ENCODE data around the gene PLCL1. TPM values are rescaled to one million over a fixed set of nuclear protein-coding genes. Genes with fewer than 3 reads are reported as not detected.

PLCL1 gene
- total RNA-seq, 1 experiment from 2014 or later: 0.08 TPM

GRCh38 chr2:197885587-197885986, 81.2 kb downstream of the PLCL1 start:
- no peak for DNase-seq (ENCODE audit: low spot score)

GRCh38 chr2:197888321-197888720, 83.9 kb downstream of the PLCL1 start:
- no peak for DNase-seq (ENCODE audit: low spot score)

GRCh38 chr2:197889041-197889440, 84.6 kb downstream of the PLCL1 start:
- no peak for DNase-seq (ENCODE audit: low spot score)

DNA sequence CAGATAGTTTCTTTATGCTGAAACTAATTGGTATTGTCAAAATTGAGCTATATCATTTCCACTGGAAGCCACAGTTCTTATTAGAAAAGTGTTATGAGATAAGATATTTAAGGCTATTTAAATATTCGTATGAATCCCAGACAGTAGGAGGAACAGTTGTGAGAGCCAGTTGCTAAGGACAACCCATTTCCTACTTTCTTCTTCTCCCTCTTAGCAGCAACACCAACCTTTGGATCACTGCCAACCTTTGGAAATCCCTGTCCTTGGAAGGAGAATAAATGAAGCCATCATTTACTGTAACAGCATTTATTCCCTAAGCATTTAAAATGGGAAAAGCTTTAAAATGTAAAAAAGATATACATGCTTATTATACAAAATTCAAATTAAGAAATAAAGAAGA, 85.8 kb downstream of the PLCL1 start:
- DNase-seq (ENCODE audit: low spot score): no peak

DNA sequence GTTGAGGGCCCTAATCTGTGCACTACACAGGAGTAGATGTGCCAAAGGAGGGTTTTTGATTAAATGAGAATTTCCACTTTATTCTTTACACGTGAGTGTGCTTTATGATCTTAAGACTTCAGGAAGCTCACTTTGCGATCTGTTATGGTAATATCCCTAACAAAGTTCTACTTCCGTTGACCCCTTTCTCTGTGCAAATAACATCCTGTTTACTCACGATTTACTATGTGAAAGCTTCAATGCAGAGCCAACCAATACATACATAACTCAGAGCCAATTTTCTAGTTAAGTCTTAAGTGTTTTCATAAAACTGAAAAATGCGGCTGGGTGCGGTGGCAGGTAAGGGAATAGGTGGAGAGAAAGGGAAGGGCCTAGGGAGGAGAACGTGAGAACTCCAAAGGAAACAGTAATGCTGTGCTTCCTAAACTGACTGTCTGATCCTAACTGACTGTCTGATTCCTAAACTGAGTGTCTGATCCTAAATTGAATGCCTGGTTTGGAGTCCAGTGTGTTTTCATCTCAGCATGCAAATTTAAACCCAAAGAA, 87.6 kb downstream of the PLCL1 start:
- no peak for DNase-seq (ENCODE audit: low spot score)

DNA sequence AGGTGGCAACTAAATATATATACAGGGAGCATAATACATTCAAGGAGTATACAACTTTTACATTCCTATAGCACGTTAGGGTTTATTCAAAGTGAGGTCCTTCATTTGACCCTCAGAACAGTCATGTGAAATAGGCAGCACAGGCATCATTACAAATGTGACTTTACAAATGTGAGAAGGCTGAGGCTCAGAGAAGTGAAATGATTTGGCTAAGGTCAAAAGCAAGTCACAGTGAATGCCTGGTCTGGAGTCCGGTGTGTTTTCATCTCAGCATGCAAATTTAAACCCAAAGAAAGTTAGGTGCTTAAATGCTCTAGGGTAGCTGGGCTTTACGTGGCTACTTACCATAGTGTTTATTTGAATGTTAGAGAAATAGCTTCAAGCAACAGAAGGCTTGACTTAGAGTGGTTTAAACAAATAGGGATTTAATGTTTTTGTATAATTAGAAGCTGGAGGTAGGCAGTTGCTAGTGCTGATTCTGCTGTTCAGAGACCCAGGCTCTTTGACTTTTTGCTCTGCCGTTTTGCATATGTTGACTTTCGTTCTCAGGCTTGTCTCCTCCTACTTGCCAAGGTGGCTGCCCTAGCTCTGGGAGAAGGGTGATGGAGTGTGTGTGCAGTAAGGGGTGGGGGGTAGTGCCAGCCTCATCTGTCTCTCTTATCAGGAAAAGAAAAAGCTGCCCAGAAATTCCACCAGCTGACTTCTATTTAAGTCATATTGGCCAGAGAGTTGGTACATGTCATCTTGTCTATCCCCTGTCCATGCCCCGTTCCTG, 89.2 kb downstream of the PLCL1 start:
- DNase-seq (ENCODE audit: low spot score): no peak

- DNase-seq (ENCODE audit: low spot score): no peak
Measured at GRCh38 chr2:197894751-197895274, 90.4 kb downstream of the PLCL1 start.

GRCh38 chr2:197897960-197898678, 93.7 kb downstream of the PLCL1 start:
- DNase-seq (ENCODE audit: low spot score): no peak

DNA sequence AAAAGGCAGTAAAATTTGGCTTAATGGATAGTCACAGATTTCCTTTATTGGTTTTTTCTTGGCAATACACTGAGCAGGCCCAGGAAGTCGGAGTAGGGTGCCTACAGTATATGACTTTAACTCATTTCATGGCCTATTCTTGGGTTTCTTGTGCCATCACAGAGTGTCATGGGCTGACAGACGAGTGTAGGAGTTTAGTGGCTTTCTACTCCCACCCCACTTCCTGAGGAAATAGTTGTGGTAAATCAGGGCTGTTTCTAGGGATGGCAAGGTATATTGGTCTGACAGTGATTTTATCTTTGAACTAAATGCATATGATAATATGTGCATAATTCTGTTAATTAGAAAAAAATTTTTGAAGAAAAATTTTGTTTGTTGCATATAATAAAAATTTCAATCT, 100.1 kb downstream of the PLCL1 start:
- DNase-seq (ENCODE audit: low spot score): no peak

GRCh38 chr2:197908156-197908555, 103.8 kb downstream of the PLCL1 start:
- no peak for DNase-seq (ENCODE audit: low spot score)

GRCh38 chr2:197908990-197909776, 104.8 kb downstream of the PLCL1 start:
- no peak for DNase-seq (ENCODE audit: low spot score)

GRCh38 chr2:197911667-197912066, 107.3 kb downstream of the PLCL1 start:
- DNase-seq (ENCODE audit: low spot score): no peak

DNA sequence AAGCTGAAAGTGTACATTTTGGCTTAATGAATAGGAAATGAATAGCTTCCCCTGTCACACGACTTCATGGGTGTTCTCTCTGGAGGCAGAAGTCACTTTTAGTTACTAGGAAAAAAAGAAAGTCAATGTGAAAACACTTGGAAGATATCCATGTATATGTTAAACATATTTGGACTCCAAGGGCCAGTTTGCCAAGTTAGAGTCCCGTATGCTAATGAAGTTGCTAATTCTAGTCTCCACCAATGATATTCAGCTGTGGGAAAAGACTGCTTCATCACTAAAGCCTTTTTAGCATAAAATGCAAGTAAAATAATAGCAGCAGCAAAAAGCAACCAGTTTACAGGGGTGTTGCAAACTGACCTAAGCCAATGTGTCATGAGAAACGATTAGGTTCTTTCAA, 108.7 kb downstream of the PLCL1 start:
- no peak for DNase-seq (ENCODE audit: low spot score)

DNA sequence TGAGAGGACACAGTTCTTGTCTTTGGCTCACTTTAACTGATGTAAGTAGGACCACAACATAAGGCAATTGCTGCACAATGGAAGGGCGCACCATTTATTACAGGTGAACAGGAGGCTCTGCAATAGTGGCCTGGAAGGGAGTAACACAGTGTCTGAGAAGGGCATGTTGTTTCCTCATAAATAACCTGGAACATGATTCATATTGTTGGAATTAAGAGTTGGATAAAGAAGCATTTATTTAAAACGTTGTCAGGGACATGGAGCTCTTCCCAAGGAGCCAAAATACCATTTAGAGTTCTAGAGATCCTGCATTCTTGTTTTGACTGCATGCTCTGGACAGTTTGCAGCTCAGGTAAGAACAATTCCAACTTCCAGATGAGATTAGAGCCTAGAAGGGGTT, 110.4 kb downstream of the PLCL1 start:
- no peak for DNase-seq (ENCODE audit: low spot score)

- DNase-seq (ENCODE audit: low spot score): no peak
Measured at GRCh38 chr2:197915548-197916265, 111.3 kb downstream of the PLCL1 start.

GRCh38 chr2:197919487-197919886, 115.1 kb downstream of the PLCL1 start:
- no peak for DNase-seq (ENCODE audit: low spot score)

GRCh38 chr2:197920088-197920487, 115.7 kb downstream of the PLCL1 start:
- DNase-seq (ENCODE audit: low spot score): no peak

GRCh38 chr2:197920592-197921201, 116.3 kb downstream of the PLCL1 start:
- DNase-seq (ENCODE audit: low spot score): no peak

DNA sequence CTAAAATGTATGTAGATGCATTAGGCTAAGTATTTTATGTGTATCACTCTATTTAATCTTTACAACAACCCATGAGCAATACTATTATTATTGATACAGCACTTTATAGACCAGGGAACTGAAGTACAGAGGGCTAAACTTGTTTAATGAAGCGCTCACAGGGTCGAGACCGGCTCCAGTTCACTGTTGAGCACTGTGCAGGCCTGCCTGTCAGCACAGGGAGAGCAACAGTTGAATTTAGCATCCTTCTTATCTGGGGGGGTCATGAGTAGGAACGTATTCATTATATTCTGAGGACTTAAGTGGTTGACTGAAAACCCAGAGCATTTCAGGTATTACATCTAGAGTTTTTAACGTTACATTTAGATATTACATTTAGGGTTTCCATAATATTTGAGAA, 120.1 kb downstream of the PLCL1 start:
- no peak for DNase-seq (ENCODE audit: low spot score)

- DNase-seq (ENCODE audit: low spot score): no peak
Measured at GRCh38 chr2:197925204-197925603, 120.8 kb downstream of the PLCL1 start.

DNA sequence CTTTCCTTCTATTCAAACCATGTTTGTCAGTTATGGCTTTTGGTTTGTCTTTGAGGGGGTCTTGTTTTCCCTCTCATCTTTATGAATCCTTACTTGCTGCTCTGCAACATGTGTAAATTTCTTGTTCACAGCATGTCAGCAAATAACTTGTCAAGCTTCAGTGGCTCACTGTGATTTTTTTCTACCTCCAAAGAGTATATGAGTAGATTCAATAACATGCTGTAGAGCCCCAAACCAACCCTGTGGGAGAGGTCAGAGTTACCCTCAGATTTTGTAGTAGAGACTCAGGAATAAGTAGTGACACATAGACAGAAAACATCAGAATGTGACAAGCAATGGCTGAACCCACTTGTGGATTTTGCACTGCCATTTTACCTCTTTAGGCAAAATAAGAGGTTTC, 121.6 kb downstream of the PLCL1 start:
- DNase-seq (ENCODE audit: low spot score): no peak
